HG03060 (cell line): Measurements from ENCODE around the gene LPP.

Experiments used
- ATAC-seq: cut with Tn5 transposase; IDR thresholded peaks from one replicate; pipeline ENCODE4 v1.9.1; 2021; ENCODE audit warnings: low read depth, moderate number of reproducible peaks; ENCODE audit not compliant: unreplicated experiment

Gene LPP

DNA sequence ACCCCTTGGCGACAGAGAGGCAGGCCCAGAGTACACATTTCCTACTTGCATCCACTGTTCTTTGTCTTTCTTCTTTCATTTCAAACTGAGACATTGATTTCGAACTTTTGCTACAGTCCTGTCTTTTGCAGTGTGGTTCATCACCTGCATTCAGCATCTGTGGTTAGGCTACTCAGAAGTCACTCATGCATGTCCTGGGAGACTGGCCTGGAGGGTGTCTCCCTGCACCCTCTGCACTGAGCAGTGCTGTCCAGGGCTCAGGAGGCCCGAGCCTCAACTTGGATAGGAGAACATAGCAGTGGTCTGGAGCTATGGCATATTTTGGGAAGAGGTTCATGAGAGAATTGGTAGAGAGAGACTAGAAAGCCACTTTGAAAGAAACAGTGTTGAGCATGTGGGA is 777.6 kb downstream of the LPP start:
- ATAC-seq = no peak

DNA sequence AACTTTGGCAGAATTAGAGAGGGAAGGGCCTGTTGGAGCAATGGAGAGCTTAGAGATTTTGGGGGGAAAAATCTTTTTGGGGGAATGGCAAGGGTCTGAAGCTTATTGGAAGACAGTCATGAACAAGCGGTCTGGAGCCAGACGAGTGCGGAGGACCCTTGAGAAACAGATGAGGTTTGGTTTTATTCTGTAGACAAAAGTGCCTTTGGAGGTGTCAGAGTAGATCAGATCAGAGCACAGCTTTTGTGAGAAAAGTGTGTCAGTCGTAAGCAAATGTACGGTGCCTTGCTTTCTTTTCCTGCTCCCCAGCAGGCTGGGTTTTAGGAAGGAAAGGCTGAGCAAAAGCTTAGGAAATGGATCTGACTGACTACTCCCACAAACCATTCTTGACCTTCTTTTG is 781.0 kb downstream of the LPP start:
- ATAC-seq = no peak

DNA sequence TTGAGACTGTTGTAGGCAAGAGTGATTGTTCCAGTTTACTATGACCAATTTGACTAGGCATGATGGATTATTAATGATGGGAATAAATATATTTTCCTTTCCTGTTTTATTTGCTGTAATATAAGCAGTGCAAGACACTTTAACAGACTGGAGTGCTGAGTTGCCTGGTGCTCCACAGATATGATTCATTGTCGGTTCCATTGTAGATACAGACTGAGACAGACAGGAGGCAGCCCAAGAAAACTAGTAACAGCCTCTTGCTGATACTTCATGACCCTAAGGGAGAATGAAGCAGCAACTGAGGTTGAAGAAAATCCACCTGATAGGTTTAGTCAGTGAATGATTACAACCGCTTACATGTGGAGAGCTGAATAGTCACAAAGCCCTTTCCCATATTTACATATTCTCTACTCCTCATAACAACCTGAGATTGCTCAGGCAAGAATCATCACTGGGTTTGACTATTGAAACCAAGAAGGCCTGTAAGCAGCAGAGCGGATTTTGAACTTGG is 782.7 kb downstream of the LPP start:
- no peak for ATAC-seq

DNA sequence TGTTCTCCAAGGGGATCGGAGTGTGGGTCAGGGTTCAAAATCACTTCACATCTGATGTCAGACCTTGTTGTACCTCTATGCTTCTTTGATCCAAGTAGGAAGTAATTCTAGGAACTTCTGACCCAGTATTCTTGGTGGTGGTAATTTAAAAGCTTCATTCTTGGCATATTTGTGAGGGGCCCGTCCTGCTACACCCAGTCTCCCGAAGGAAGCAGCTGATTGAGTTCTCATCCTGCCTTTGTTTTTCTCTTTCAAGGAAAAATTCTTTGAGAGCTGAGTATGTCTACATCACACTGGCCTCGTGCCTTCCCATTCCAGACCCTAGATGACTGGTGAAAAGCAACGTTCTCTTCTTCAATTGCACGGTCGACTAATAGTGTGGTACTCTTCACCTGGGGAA is 783.4 kb downstream of the LPP start:
- no peak for ATAC-seq

DNA sequence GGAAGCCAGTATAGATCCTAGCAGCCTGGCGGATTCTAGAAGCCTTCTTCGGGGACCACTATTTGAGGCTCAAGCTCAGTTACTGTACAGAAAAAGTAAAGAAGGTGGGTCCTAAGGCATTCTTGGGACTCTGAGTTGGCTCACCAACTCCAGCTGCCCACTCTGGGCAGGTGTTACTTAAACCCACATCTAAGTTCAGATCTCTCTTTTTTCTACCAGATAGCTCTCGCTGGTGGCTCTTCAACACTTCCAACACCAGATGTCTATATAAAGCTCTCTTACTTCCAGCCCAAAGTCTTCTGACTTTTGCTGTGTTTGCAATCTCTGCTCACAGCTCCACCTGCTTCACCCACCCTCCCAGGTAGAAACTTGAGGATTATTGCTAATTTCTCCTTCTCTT is 785.0 kb downstream of the LPP start:
- ATAC-seq = no peak

DNA sequence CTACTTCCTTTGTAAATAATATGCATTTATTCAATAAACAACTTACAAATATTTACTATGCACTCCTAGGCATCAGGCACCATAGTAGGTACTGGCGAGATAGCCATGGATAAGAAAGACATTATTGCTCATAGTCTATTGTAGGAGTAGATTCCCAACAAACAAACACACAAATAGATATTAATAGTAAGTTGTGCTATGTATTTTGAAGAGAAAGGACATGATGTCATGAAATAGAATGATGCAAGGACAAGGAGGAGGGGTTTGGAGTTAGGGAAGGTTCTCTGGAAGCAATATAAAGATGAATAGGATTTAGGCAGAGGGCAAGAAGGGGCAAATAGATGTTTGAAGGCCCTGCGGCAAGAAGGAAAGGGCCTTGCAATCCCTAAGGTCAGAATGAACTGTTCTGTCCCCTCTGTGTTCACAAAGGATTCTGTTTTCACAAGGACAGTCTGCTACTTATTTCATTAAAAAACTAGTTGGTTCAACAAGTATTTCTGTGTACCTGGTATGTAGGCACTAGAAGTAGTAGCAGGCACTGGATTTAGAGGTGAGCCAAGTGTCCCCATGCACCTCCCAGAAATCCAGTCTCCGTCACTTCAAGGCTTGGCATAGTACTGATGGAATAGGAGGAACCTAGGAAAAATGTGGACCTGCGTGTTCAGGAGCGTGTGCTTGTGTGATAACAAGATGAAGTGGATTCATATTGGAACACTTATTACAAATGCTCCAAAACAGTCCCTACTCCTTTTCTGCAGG is 786.0 kb downstream of the LPP start:
- no peak for ATAC-seq
